Superior temporal gyrus (tissue), 1 donor: Measurements from ENCODE around the gene PYGM.

Source experiments
- DNase-seq: peaks from one replicate; pipeline ENCODE4 v3.0.0-alpha.2; 2016; ENCODE audit errors: extremely low spot score

PYGM gene

GRCh38 chr11:64753380-64754123 lies 6.2 kb downstream of the PYGM start:
- DNase-seq, result no peak

GRCh38 chr11:64753019-64753379 lies 6.8 kb downstream of the PYGM start:
- no peak for DNase-seq

- DNase-seq, result no peak
Measured at GRCh38 chr11:64752175-64752970, 7.4 kb downstream of the PYGM start.

- no peak for DNase-seq
Measured at GRCh38 chr11:64751580-64751979, 8.2 kb downstream of the PYGM start.

GRCh38 chr11:64751136-64751535 lies 8.6 kb downstream of the PYGM start:
- no peak for DNase-seq

GRCh38 chr11:64750361-64751054 lies 9.3 kb downstream of the PYGM start:
- DNase-seq, result no peak

- no peak for DNase-seq
Measured at GRCh38 chr11:64747961-64748665, 11.7 kb downstream of the PYGM start.

GRCh38 chr11:64746486-64746885 lies 13.3 kb downstream of the PYGM start:
- no peak for DNase-seq

- no peak for DNase-seq
Measured at GRCh38 chr11:64745521-64746328, 14.0 kb downstream of the PYGM start.

- DNase-seq, result no peak
Measured at GRCh38 chr11:64745189-64745520, 14.6 kb downstream of the PYGM start.

- DNase-seq, result no peak
Measured at GRCh38 chr11:64744544-64745188, 15.1 kb downstream of the PYGM start.

GRCh38 chr11:64743591-64744543 lies 15.9 kb downstream of the PYGM start, which contains the start of gene RASGRP2:
Gene RASGRP2 (minus strand): TSS chr11:64744142. CDS start chr11:64742866, 1,276 bp downstream.
- no peak for DNase-seq

GRCh38 chr11:64742889-64743590 lies 16.7 kb downstream of the PYGM start:
- no peak for DNase-seq

- DNase-seq, result no peak
Measured at GRCh38 chr11:64742087-64742888, 17.5 kb downstream of the PYGM start.

- DNase-seq, result no peak
Measured at GRCh38 chr11:64741375-64742086, 18.2 kb downstream of the PYGM start.

- DNase-seq, result no peak
Measured at GRCh38 chr11:64739871-64740270, 19.9 kb downstream of the PYGM start.

GRCh38 chr11:64736654-64737053 lies 23.1 kb downstream of the PYGM start:
- DNase-seq, result no peak
